ENCODE data around the gene DPH6.

Gene DPH6

GRCh38 chr15:35540021-35540420 lies 5.9 kb downstream of the DPH6 start:
- DNase-seq, result no peak

GRCh38 chr15:35535365-35535916 lies 10.5 kb downstream of the DPH6 start:
- DNase-seq, result no peak

GRCh38 chr15:35533130-35534110 lies 12.5 kb downstream of the DPH6 start:
- DNase-seq, result no peak

GRCh38 chr15:35530698-35531097 lies 15.3 kb downstream of the DPH6 start:
- DNase-seq, result no peak

GRCh38 chr15:35529784-35530183 lies 16.2 kb downstream of the DPH6 start:
- DNase-seq, result no peak

DNA sequence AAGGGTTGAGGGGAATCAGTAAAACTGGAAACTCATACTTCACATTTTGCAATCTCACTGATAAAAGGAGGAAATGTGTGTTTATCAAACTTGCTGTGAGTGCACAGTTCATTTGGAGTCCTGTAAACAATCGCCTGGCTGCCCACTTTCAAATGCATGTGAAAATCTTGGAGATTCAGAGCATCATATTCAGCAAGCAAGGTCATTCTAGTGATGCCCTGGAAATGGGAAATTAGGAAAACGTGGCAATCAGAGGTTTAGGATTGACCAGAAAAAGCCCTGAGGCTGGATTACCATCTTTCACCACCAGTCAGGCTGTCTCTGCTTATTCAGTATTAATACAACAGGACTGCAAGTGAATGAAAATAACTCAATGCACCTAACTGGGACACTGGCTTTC lies 23.9 kb downstream of the DPH6 start:
- no peak for DNase-seq

DNA sequence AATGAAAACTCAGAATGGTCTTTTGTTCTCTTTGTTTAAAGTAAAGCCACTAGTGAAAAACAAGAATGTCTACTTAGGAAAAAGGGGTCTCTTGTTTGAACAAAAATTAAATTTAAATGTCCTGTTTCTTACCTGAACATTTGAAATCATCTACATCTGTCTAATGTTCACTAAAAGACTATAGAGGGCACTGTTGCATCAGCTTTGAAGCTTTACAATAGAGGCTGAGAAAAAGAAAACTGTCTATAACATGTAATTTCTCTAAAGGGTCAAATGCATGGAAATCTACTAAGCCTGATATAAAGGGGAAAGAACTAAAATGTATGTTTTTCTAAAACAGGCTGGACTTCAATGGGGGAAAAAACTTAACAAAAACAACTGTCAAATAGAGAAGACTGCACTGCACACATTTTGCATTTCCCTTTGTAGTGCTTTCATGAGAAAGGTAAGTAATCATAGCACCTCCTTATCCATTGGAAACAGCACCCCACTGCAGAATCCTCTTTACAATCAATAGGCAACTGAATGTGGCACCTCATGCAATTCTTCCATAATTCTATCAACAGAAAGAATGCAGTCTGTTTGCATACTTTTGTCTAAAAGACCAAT lies 26.3 kb downstream of the DPH6 start:
- DNase-seq, result no peak

DNA sequence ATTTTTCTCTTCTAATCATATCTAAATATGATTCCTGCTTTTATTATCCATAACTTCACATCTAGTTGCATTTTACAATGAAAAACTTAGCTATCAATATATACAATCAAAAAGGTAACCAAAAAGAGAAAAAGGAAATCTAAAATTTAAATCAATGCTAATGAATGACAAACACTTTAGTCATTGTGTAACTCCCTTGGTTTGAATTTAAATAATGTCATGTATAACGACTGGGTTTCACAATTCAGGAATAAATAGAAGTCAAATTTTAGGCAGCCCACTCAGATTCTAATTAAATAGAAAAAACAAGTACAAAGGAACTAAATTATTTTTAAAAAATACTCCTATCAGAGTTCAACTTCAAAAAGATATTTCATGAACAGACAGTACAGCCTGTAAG lies 26.9 kb downstream of the DPH6 start:
- DNase-seq, result no peak

- no peak for DNase-seq
Measured at GRCh38 chr15:35514759-35515158, 31.2 kb downstream of the DPH6 start.

DNA sequence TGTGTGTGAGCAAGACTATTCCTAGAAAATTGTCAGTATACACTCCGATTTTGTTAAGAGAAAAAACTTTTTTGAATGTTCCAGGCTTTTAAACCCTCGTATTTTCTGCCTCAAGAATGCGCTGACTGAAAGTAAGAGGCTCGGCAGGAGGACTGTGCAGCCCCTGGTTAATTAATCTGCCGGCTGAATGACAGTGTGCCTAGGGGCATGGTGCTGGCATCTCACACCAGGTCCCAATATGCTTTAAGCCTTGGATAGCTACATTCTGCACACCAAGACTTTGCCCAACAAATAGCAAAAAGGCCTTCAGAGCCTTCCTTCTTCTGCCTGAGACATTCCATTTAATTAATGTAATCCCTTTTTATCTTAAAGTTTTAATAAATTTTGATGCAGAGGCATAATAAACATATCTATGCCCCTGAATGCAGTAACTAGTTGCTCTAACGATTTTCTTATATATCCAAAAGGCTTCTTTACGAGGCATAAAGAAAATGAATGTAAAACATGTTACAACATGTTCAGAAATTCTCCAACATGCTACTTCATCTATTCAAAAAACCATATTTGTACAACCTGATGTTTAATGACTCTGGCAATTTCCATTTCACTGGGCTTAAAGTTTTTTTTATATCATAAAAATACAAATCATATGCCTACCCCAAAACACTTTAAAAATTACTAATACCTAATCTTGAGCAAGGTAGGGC lies 37.9 kb downstream of the DPH6 start:
- no peak for DNase-seq

DNA sequence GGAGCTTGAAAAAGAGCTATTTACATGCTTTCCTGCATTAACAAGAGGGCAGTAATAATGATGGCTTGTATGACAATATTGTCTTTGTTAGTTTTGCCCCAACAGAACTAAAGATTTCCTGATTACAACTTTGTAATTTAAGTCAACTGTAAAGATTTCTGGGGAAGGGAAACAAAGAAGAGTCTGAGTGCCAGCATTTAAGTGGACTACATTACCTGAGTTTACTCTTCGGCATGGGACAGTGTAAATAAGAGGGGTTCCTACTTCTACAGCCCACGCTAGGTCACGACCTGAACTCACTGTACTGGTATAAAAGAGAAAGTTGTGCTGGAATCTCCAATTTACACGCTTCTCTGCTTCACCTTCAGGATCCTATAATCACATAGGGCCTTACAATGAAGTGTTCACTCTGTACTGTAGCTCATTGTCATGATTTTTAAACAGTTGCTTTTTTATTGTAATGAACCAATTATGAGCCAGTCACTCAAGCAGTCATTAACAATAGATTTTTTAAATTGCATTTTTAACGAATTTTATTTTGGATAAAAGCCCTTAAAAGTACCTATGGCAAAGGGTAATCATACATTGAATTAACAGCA lies 39.6 kb downstream of the DPH6 start:
- DNase-seq, result no peak

DNA sequence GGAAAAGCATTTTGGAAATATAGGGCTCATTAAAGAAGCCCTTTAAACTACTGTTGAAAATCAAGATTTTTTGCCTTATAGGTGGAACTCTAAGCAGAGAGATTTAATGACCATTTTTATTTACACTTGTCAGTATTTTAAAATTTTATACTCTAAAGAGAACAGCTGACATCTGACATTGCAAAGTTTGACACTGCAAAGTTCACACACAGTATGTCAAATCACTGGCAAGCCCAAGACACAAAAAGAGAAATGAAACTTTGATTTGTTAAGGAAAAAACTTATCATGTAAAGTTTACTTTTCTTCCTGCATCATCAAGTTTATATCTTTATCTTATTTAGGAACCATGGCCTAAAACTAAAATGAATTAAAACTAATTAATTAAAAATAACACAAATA lies 40.2 kb downstream of the DPH6 start:
- no peak for DNase-seq

GRCh38 chr15:35505141-35505540 lies 40.8 kb downstream of the DPH6 start:
- no peak for DNase-seq

DNA sequence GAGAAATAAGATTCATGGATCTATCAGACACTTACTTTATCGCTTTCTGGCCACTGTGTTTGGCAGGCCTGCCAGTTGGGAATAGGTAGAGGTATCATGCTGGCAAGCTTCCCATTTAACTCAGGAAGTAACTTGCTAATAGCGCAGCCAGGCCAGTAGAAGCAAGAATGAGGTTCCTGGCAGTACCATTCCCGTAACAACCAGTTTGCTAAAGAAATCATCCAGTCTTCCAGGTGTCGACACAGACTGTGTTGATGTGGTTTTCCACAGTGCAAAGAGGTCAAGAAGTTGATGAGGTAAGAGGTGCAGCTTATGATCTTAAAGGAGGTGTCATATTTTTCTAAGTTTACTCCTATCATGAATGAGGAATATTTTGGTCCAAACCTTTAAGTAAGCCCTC lies 46.2 kb downstream of the DPH6 start:
- DNase-seq, result no peak

GRCh38 chr15:35496585-35496984 lies 49.4 kb downstream of the DPH6 start:
- DNase-seq, result no peak

GRCh38 chr15:35495080-35495479 lies 50.9 kb downstream of the DPH6 start:
- no peak for DNase-seq

GRCh38 chr15:35491999-35492398 lies 54.0 kb downstream of the DPH6 start:
- no peak for DNase-seq

DNA sequence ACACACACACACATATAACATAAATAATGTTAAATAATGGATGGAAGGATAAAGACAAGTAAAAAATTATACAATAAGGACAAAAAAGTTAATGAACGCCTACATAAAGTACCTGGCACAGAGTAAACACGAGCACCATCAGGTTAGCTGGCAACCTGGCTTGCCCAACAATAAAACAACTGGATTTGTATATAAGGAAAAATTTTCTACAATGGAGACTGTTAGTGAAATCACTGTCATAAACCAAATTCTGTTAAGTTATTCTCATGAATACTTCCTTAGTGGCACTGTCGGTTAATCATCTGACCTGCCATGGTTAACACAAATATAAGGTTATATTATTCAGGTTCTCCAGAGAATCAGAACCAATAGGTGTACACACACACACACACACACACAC lies 54.8 kb downstream of the DPH6 start:
- no peak for DNase-seq

GRCh38 chr15:35490511-35490910 lies 55.5 kb downstream of the DPH6 start:
- DNase-seq, result no peak

GRCh38 chr15:35487417-35487816 lies 58.5 kb downstream of the DPH6 start:
- DNase-seq, result no peak

- DNase-seq, result no peak
Measured at GRCh38 chr15:35486296-35486695, 59.7 kb downstream of the DPH6 start.

DNA sequence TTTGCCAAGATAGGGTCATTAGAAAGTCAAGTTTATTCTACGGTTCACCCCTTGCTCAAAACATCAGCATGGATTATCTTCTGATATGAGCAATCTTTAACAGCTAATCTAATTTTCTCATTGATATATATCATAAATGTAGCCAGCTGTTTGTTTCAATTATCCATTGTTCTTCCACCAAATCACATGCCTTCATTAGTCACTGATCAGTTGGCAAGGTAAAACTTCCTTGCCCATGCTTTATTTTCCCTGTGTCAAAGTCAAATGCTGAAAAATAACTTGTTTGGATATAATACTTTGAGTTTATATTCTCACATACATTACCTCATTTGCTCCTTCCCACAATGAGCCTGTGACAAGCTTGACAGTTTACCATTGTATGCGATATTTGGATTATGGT lies 60.6 kb downstream of the DPH6 start:
- no peak for DNase-seq

Measured in activated CD4-positive, alpha-beta T cell treated with anti-CD3 and anti-CD28 coated beads for 1 hour (primary cell).